Measurements from ENCODE around the gene UBE2G1.

Gene UBE2G1

DNA sequence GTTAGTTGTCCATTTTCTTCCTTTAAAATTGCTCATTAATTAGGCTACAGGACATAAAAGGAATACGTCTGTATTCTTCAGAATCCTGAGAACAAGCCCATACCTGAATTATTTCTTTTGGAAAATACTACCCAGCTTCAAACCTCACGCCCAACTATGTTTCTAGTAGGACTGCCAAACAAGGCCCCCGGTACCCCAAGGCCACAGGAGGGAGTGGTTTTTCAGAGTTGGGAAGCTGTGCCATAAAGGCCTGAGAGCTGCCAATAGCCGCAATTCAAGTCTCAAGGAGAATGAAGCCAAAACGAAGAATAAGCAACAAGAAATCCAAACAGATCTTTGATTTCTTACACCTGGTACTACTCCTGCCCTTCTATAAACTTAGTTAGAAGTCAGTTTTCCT lies 48.3 kb downstream of the UBE2G1 start:
- Histone ChIP-seq H3K4me3 (ENCODE audit: extremely low read depth, insufficient read depth, low read length, poor library complexity, severe bottlenecking) (no peak overlapping the region), H3K36me3 (ENCODE audit: control insufficient read depth, insufficient read depth, low read length) (peaks cover 10% of the 10 kb centered on the region), H3K4me1 (ENCODE audit: control insufficient read depth, insufficient read depth, low read length, poor library complexity, severe bottlenecking) (no peaks in the 10 kb centered on the region), H3K27ac (ENCODE audit: low read depth, low read length, severe bottlenecking) (no peak overlapping the region), H3K9me3 (ENCODE audit: control insufficient read depth, low read length) (no peaks in the 10 kb centered on the region)
- WGBS, 2 experiments (ENCODE audit: insufficient coverage in 2 of 2), result 57 to 67% methylated on average over 1 of the region's 5 CpGs

DNA sequence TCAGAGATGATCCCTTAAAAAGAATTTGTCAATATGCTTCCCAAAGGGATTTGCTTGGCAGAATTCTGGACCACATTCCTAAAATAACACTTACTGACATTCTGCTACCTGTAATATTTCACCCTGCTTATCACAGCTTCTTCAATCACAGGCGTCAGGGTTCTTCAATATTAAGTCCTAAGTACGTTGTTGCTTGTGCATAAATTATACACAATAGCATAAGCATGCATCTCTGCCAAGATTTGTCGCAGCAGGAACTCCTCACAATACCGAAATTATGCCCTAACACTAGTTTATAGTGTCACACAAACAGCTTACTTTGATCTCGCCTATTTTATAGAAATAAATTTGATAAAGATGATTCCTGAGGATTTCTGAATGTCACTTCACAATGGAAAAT lies 48.9 kb downstream of the UBE2G1 start:
- no peaks in the 10 kb centered on the region for H3K9me3 ChIP-seq (ENCODE audit: control insufficient read depth, low read length)
- WGBS, 2 experiments (ENCODE audit: insufficient coverage in 2 of 2), result 93 to 100% methylated on average over 2 to 3 of the region's 5 CpGs
- H3K27ac ChIP-seq (ENCODE audit: low read depth, low read length, severe bottlenecking), result no peak overlapping the region
- no peak overlapping the region for H3K4me3 ChIP-seq (ENCODE audit: extremely low read depth, insufficient read depth, low read length, poor library complexity, severe bottlenecking)
- H3K4me1 ChIP-seq (ENCODE audit: control insufficient read depth, insufficient read depth, low read length, poor library complexity, severe bottlenecking), result no peaks in the 10 kb centered on the region
- H3K36me3 ChIP-seq (ENCODE audit: control insufficient read depth, insufficient read depth, low read length), result peaks cover 10% of the 10 kb centered on the region

DNA sequence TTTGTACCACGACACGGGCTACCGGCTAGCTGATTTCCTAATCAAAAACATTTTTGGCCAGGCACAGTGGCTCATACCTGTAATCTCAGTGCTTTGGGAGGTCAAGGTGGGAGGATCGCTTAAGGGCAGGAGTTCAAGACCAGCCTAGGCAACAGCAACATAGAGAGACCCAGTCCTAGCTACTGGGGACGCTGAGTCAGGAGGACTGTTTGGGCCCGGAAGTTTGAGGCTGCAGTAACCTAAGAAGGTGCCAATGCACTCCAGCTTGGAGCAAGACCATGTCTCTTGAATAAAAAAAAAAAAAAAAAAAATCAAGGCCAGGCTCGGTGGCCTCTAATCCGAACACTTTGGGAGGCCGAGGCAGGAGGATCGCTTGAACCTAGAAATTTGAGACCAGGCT lies 49.8 kb downstream of the UBE2G1 start:
- 99 to 100% methylated on average over 9 of the region's 10 CpGs for WGBS, 2 experiments (ENCODE audit: insufficient coverage in 2 of 2)
- H3K36me3 ChIP-seq (ENCODE audit: control insufficient read depth, insufficient read depth, low read length), result peaks cover 10% of the 10 kb centered on the region
- H3K9me3 ChIP-seq (ENCODE audit: control insufficient read depth, low read length), result no peaks in the 10 kb centered on the region

DNA sequence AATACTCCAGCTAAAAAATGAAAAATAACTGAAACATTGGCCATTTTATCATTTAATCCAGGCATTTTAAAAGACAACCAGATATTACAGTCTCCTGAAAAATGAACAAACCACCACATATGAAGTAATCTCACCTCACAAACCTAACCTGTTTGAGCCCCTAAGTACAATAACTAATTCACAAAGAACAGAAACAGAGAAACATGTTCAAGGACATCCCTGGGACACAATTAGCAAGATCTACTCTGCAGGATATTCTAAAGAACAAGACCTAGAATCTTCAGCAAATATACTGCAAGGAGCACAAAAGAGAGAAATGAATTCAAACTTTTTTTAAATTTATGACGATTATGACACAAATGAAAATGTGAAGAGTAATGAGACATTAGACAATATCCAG lies 51.9 kb downstream of the UBE2G1 start:
- no peaks in the 10 kb centered on the region for H3K4me1 ChIP-seq (ENCODE audit: control insufficient read depth, insufficient read depth, low read length, poor library complexity, severe bottlenecking)
- H3K4me3 ChIP-seq (ENCODE audit: extremely low read depth, insufficient read depth, low read length, poor library complexity, severe bottlenecking), result no peak overlapping the region
- no peak overlapping the region for H3K27ac ChIP-seq (ENCODE audit: low read depth, low read length, severe bottlenecking)
- WGBS, 2 experiments (ENCODE audit: insufficient coverage in 2 of 2), result 83% methylated on average over 1 of the region's 1 CpG; no CpG with 5 or more reads in 1 of the 2 experiments
- H3K36me3 ChIP-seq (ENCODE audit: control insufficient read depth, insufficient read depth, low read length), result peaks cover 16% of the 10 kb centered on the region
- no peaks in the 10 kb centered on the region for H3K9me3 ChIP-seq (ENCODE audit: control insufficient read depth, low read length)

More for the DNA sequence above, 49.8 kb downstream of the UBE2G1 start:
- Histone ChIP-seq H3K4me3 (ENCODE audit: extremely low read depth, insufficient read depth, low read length, poor library complexity, severe bottlenecking) (no peak overlapping the region), H3K27ac (ENCODE audit: low read depth, low read length, severe bottlenecking) (no peak overlapping the region), H3K4me1 (ENCODE audit: control insufficient read depth, insufficient read depth, low read length, poor library complexity, severe bottlenecking) (no peaks in the 10 kb centered on the region)

DNA sequence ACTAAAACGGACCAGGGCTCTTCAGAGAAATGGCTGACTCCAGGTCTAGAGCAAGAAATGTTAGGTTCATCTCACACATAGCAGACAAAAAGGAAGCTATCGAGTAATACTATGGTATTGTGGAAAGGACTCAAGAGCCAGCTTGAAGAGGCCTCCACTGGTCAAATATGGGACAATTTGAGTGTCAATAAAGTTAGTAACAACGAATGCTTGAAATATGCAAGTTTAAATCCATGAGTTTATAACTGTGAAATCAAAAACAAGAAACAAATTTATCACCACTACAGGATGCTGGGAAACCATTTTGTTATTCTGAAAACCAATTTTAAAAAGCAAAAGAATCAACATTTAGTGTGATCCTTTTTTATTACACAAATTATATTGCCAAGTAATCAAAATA lies 52.3 kb downstream of the UBE2G1 start:
- Histone ChIP-seq H3K4me3 (ENCODE audit: extremely low read depth, insufficient read depth, low read length, poor library complexity, severe bottlenecking) (no peak overlapping the region), H3K4me1 (ENCODE audit: control insufficient read depth, insufficient read depth, low read length, poor library complexity, severe bottlenecking) (no peaks in the 10 kb centered on the region), H3K27ac (ENCODE audit: low read depth, low read length, severe bottlenecking) (no peak overlapping the region), H3K9me3 (ENCODE audit: control insufficient read depth, low read length) (no peaks in the 10 kb centered on the region), H3K36me3 (ENCODE audit: control insufficient read depth, insufficient read depth, low read length) (peaks cover 13% of the 10 kb centered on the region)
- WGBS, 2 experiments (ENCODE audit: insufficient coverage in 2 of 2), result 92 to 95% methylated on average over 2 of the region's 3 CpGs

DNA sequence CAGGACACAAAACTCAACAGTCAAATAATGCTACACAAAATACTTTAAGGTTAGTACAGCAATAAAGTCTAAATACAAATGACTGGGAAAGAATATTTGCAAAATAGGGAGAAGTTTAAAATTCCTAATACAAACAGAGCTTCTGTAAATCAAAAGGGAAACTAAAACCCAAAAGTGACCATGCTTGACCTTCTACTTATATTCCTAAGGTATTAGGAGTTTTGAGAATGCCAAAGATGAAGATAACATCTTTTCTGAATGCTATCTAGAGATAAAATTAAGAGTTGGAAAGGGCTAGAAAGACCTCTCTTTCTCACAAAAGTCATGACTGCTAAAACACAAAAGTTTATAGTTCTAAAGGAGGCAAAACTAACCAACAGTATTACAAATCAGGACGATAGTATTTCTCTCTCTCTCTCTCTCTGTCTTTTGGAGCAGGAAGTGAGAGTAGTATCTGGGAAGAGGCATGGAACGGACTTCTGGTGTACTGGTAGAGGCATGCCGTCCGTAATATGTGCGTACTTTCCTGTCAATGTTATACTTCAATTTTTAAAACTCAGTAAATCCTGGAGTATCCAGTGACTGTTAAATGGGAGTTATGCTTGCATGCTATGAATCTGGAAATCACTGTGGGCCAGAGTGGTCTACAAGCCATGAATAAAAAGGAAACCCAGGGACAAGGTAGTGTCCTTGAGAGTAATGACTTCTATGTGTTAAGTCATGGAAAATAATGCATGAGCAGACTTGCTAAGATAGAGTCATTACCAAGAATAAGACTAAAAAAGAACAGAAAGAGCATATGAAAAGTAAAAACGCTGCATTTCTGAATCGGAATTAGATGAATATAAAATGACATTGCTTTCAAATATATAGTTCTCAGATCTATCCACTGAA lies 53.0 kb downstream of the UBE2G1 start:
- Histone ChIP-seq H3K27ac (ENCODE audit: low read depth, low read length, severe bottlenecking) (no peak overlapping the region), H3K9me3 (ENCODE audit: control insufficient read depth, low read length) (no peaks in the 10 kb centered on the region), H3K4me1 (ENCODE audit: control insufficient read depth, insufficient read depth, low read length, poor library complexity, severe bottlenecking) (no peaks in the 10 kb centered on the region), H3K36me3 (ENCODE audit: control insufficient read depth, insufficient read depth, low read length) (peaks cover 11% of the 10 kb centered on the region), H3K4me3 (ENCODE audit: extremely low read depth, insufficient read depth, low read length, poor library complexity, severe bottlenecking) (no peak overlapping the region)
- WGBS, 2 experiments (ENCODE audit: insufficient coverage in 2 of 2), result 100% methylated on average over 1 of the region's 7 CpGs; no CpG with 5 or more reads in 1 of the 2 experiments

DNA sequence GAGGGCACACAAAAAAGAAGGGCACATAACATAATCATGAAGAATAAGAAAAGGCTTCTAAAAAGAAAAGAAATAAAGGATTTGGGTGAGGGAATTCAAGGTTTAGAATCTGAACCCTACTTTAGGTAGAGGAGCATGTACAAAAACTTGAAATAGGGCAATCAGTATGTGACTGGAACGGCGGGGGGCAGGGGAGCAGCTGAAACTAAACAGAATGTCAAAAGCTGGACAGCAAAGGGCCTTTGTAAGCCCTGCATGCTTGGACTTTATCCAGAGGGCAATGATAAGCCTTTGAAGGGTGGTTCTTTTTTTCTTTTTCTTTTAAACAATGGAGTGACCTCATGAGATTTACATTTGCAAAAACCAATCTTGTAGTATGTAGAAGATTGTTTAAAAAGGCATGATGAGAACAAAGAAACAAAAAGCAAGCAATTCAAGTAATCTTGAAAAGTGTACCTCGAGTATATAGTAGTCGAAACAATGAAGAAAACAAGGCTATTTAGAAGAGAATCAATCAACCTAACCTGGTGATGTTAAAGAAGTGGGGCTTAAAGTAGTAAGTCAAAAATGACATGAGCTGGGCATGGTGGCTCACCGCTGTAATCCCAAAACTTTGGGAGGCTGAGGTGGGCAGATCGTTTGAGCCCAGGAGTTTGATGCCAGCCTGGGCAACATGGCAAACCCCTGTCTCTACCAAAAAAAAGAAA lies 56.0 kb downstream of the UBE2G1 start:
- Histone ChIP-seq H3K36me3 (ENCODE audit: control insufficient read depth, insufficient read depth, low read length) (peaks cover 28% of the 10 kb centered on the region), H3K9me3 (ENCODE audit: control insufficient read depth, low read length) (no peaks in the 10 kb centered on the region), H3K27ac (ENCODE audit: low read depth, low read length, severe bottlenecking) (no peak overlapping the region), H3K4me3 (ENCODE audit: extremely low read depth, insufficient read depth, low read length, poor library complexity, severe bottlenecking) (no peak overlapping the region), H3K4me1 (ENCODE audit: control insufficient read depth, insufficient read depth, low read length, poor library complexity, severe bottlenecking) (no peaks in the 10 kb centered on the region)
- WGBS, 2 experiments (ENCODE audit: insufficient coverage in 2 of 2), result 95 to 98% methylated on average over 4 to 6 of the region's 6 CpGs

DNA sequence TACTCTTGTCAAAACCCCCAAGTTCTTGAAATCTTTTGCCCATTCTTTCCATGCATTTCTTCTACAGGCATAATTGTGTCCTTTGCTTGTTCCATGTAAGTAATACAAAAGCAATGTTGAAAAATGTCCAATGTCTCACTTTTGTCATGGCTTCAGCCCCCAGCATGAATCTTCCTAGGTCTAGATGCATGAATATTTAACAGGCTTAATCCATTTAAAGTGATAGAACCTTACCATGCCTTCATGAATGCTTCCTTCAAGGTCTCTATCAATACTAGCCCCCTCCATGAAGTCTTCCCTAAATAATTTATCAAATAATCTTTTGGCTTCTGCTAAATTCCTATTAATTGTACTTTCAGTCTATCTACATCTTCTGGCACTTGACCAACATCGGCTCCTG lies 56.6 kb downstream of the UBE2G1 start:
- Histone ChIP-seq H3K4me3 (ENCODE audit: extremely low read depth, insufficient read depth, low read length, poor library complexity, severe bottlenecking) (no peak overlapping the region), H3K9me3 (ENCODE audit: control insufficient read depth, low read length) (no peaks in the 10 kb centered on the region), H3K27ac (ENCODE audit: low read depth, low read length, severe bottlenecking) (no peak overlapping the region), H3K4me1 (ENCODE audit: control insufficient read depth, insufficient read depth, low read length, poor library complexity, severe bottlenecking) (no peaks in the 10 kb centered on the region), H3K36me3 (ENCODE audit: control insufficient read depth, insufficient read depth, low read length) (peaks cover 28% of the 10 kb centered on the region)
- WGBS, 2 experiments (ENCODE audit: insufficient coverage in 2 of 2), result no CpG with 5 or more reads among the region's 1 CpG

DNA sequence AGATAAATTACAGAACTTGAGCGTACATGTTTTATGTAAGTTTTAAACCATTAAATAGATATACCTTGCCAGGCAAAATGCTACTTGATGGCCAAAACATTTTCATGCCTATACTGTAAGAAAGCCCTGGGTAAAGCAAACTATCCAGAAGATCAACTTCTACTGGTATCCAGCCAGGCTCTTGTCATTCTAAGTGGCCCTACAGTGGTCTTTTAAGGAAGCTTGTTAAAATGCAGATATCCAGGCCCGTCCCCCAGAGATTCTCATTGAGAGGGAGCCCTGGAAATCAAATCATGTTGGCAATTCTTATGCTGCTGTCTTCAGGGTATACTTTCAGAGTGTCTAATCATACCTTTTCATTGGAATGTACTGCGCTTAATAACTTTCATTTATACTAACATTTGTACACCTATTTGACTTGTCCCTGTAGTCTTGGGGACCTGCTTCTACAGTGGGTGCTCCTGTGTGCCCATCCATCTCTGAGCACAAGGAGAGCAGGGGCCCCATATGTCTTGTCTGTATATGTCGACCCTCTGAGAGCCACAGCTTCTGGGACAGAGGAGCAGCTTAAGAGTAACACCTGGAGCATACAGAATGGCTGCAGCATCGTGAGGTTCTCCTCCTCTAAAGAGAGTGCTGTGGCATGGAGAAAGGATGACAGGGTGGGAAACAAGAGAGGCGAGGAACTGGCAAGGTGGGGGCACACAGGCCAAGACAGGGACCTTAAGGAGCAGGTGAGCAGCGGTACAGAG lies 59.1 kb downstream of the UBE2G1 start:
- no peaks in the 10 kb centered on the region for H3K4me1 ChIP-seq (ENCODE audit: control insufficient read depth, insufficient read depth, low read length, poor library complexity, severe bottlenecking)
- H3K27ac ChIP-seq (ENCODE audit: low read depth, low read length, severe bottlenecking), result no peak overlapping the region
- WGBS, 2 experiments (ENCODE audit: insufficient coverage in 2 of 2), result 58 to 82% methylated on average over 5 to 7 of the region's 7 CpGs
- no peak overlapping the region for H3K4me3 ChIP-seq (ENCODE audit: extremely low read depth, insufficient read depth, low read length, poor library complexity, severe bottlenecking)
- no peaks in the 10 kb centered on the region for H3K9me3 ChIP-seq (ENCODE audit: control insufficient read depth, low read length)
- H3K36me3 ChIP-seq (ENCODE audit: control insufficient read depth, insufficient read depth, low read length), result peaks cover 49% of the 10 kb centered on the region

DNA sequence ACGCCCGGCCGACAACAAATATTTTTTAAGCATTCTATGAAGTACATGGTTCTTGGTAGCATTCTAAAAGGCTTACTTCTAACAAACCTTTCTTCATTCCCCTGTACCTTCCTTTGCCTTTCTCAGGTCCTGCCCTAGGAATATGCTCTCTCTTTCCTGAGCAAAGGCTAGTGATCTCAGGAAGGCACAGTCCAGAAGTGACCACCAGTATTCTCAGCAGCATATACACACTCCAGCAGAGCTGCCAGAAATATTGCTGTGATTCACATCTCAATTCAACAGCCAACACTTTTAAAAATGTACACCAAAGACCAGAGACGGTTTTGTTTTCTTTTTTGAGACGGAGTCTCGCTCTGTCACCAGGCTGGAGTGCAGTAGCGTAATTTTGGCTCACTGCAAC lies 61.3 kb downstream of the UBE2G1 start:
- no peak overlapping the region for H3K27ac ChIP-seq (ENCODE audit: low read depth, low read length, severe bottlenecking)
- WGBS, 2 experiments (ENCODE audit: insufficient coverage in 2 of 2), result 90 to 91% methylated on average over 4 to 5 of the region's 7 CpGs
- no peaks in the 10 kb centered on the region for H3K9me3 ChIP-seq (ENCODE audit: control insufficient read depth, low read length)
- peaks cover 68% of the 10 kb centered on the region for H3K36me3 ChIP-seq (ENCODE audit: control insufficient read depth, insufficient read depth, low read length)
- no peak overlapping the region for H3K4me3 ChIP-seq (ENCODE audit: extremely low read depth, insufficient read depth, low read length, poor library complexity, severe bottlenecking)
- no peaks in the 10 kb centered on the region for H3K4me1 ChIP-seq (ENCODE audit: control insufficient read depth, insufficient read depth, low read length, poor library complexity, severe bottlenecking)
